GM12892 (cell line): ENCODE measurements around the gene SCN2B.

Experiments used
- POLR2A ChIP-seq: IDR thresholded peaks from 2 replicates; pipeline ENCODE4 v1.6.1; 2011; ENCODE audit warnings: low read depth, low read length, control low read depth
- POLR2AphosphoS5 ChIP-seq: IDR thresholded peaks from 2 replicates; pipeline ENCODE4 v1.6.1; 2011; ENCODE audit warnings: low read depth, low read length, control low read depth
- TAF1 ChIP-seq: IDR thresholded peaks from 2 replicates; pipeline ENCODE4 v1.6.1; 2011; ENCODE audit warnings: low read depth, mild to moderate bottlenecking, control low read depth, low read length, borderline replicate concordance

DNA sequence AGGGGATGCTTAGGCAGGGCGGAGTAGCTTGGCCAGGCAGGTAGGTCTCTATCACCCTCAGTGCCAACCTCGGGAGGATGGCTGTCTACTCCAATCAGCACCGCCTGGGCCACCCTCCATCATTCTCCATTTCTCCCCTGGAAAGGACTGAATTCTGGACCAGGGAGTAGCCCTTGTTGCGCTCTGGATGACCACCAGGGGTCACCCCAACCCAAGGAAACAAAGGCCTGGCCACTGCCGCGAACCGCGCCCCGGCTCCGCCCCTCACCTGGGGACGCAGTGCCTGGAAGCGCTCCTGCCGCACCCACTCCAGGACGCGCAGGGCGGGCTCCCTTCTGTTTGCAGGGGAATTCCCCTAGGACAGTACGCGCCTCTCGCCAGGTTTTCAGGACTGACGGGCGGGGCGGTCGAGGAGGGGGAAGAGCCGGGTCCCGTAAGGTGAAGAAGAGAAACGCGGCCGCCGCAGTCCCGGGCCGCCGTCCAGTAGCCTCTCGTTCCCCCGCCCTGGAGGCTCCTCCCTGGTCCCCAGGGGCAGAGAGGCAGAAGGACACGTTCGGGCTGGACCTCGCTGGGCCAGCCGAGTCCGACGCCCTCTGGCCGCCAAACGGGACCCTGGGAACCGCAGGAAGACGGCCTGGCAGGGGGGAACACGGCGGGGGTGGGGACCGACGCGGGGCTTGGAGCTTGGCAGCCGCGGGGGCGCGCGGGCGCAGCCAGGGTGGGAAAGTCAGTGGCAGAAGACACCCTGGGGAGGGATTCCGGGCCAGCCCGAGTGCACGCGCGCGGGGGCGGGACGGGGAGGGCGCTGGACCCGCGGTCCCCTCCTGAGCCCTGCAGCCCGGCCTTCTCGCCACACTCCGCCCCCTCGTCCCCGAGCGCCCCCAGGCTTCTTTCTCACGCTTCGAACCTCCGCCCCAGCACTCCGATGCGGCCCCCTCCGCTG is 30.9 kb downstream of the SCN2B start:
- TF ChIP-seq POLR2A (no peak), TAF1 (no peak), POLR2AphosphoS5 (no peak)
